HG02678 (cell line): ENCODE data around the gene ARHGAP45.

Source experiments
- ATAC-seq: cut with Tn5 transposase; IDR thresholded peaks from one replicate; pipeline ENCODE4 v1.9.1; 2021; ENCODE audit warnings: mild to moderate bottlenecking, moderate library complexity; ENCODE audit not compliant: unreplicated experiment

ARHGAP45 gene

DNA sequence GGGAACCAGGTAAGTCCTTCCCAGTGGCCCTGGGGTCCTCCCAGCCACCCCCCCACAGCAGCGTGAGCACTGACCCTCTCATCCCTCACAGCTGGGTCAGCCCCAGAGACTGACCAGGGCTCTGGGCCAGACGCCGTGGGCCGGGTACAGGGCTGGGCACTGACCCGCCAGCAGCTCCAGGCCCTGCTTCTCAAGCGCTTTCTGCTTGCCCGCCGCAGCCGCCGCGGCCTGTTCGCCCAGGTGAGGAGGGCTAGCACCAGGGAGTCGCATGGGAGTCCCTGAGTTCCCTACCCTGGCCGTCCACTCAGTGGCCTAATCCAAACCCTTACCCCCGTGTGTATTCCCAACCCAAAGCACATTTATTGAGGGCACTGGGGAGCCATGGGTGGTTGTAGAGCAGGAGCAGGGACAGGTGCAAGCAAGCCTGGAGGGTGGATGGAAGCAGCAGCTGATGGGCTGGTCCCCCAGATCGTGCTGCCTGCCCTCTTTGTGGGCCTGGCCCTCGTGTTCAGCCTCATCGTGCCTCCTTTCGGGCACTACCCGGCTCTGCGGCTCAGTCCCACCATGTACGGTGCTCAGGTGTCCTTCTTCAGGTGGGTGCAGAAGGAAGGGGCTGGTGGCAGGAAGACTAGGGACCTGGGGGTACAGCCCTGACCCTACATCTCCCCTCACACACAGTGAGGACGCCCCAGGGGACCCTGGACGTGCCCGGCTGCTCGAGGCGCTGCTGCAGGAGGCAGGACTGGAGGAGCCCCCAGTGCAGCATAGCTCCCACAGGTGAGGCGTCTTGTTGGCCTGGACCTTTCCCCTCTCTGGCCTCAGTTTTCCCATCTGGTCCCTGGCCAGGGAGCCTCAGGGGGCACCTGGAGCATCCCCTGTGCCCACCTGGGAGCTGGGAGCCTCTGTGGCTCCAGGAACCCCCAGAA lies 12.6 kb upstream of the ARHGAP45 start:
- no peak for ATAC-seq

DNA sequence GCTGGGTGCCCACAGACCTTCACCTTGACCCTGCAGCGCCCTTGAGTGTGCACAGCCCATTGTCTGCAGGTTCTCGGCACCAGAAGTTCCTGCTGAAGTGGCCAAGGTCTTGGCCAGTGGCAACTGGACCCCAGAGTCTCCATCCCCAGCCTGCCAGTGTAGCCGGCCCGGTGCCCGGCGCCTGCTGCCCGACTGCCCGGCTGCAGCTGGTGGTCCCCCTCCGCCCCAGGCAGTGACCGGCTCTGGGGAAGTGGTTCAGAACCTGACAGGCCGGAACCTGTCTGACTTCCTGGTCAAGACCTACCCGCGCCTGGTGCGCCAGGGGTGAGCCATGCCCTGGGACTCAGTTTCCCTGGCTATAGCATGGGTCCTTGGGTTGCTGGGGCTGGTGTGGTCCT lies 11.9 kb upstream of the ARHGAP45 start:
- ATAC-seq, result no peak

DNA sequence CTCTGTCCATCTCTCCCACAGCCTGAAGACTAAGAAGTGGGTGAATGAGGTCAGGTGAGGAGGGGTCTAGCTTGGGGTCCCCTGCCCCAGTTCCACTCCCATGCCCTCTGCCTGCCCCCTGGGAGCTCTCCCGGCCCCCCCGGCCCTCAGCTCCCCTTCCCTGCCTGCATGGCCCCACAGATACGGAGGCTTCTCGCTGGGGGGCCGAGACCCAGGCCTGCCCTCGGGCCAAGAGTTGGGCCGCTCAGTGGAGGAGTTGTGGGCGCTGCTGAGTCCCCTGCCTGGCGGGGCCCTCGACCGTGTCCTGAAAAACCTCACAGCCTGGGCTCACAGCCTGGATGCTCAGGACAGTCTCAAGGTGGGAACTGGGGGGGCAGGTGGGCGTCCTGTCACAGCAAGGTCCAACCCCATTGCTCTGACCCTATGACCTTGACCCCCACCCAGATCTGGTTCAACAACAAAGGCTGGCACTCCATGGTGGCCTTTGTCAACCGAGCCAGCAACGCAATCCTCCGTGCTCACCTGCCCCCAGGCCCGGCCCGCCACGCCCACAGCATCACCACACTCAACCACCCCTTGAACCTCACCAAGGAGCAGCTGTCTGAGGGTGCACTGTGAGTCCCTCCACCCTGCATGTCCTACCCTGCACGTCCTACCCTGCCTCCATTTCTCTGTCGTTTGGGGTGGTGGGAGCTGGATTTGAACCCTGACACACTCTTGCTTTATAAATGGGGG lies 10.9 kb upstream of the ARHGAP45 start:
- ATAC-seq, result no peak

DNA sequence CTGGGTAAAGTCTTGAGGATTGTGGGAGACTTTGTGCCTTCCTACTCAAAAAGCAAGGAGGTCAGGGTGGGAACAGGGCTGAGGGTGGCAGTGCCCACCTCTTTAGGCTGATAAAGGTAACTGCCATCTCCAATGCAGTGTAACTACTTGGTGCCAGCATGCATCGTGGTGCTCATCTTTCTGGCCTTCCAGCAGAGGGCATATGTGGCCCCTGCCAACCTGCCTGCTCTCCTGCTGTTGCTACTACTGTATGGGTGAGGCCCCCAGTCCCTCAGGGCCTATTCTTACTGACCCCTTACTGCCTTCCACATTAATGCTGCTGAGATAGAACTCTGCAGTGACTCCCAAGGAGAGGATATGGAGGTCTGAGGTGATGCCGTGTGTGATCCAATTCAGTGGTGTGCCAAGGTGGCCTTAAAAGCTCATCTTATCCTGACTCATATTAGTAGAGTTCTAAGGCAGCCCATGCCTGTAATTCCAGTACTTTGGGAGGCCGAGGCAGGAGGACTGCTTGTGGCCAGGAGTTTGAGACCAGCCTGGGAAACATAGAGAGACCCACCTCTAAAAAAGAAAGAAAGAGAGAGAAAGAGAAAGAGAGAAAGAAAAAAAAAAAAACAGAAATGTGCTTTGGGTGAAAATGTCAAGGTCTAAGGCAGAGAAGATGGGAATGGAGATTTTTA lies 9.7 kb upstream of the ARHGAP45 start:
- no peak for ATAC-seq

DNA sequence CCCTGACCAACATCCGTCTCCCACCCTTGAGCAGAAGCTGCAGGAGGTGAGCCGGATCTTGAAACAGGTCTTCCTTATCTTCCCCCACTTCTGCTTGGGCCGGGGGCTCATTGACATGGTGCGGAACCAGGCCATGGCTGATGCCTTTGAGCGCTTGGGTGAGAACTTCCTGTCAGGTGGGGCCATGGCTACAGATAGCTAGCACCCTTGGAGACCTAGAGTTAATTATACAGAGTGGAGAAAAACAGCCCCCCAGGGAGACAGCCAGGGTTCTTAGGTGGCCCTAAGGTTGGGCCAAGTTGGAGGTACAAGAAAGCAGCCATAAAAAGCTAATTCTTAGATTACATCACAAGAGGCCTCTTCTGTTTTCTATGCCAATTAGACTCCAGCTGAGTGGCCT lies 8.9 kb upstream of the ARHGAP45 start:
- no peak for ATAC-seq

DNA sequence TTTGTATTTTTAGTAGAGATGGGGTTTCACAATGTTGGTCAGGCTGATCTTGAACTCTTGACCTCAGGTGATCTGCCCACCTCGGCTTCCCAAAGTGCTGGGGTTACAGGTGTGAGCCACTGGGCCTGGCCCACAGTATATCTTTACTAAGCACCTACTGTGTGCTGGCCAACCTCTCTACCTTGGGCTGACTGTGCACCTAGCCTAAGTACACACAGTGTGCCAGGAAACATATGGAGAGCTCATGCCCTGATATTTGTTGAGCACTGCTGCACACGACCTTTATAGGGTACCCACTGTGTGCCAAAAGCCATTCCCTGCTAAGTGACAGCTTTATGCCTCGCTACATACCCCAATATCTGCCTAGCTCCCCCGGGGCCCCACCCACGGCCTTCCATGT lies 6.3 kb upstream of the ARHGAP45 start:
- ATAC-seq, result no peak

DNA sequence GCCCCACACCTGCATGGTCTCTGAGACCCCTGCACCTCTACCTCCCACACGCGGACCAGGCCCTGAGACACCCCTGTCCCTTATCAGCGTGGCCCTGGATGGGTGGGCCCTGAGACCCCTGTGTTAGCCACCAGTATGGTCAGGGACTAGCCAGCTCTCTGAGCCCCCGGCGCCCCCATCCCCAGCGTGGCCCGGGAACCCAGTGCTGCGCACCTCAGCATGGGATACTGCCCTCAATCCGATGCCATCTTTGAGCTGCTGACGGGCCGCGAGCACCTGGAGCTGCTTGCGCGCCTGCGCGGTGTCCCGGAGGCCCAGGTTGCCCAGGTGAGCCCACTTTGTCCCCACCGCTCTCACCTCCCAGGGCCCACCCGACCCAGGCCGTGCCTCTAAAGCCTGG lies 5.0 kb upstream of the ARHGAP45 start:
- no peak for ATAC-seq

DNA sequence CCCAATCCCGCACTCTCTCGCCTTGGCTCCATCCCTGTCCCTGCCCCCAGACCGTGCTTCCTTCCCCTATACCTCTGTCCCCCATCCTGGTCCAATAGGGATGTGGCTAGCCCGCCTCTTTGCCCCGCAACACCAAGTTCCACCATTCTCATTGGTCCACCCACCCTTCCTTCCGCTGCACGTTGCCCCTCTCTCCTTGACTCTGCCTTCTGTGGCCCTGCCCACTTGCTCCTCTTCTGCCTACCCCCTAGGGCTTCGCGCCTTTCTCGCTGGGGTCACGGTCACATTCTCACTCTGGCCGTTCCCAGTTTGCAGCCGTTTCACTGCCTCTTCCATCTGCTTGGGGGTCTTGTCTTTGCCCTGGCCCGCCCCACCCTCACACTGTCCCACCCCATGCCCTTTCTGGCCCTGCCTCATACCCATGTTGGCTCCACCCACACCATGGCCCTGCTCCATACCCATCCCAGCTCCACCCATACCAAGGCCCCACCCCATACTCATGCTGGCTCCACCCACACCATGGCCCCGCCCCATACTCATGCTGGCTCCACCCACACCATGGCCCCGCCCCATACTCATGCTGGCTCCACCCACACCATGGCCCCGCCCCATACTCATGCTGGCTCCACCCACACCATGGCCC lies 4.5 kb upstream of the ARHGAP45 start:
- no peak for ATAC-seq

DNA sequence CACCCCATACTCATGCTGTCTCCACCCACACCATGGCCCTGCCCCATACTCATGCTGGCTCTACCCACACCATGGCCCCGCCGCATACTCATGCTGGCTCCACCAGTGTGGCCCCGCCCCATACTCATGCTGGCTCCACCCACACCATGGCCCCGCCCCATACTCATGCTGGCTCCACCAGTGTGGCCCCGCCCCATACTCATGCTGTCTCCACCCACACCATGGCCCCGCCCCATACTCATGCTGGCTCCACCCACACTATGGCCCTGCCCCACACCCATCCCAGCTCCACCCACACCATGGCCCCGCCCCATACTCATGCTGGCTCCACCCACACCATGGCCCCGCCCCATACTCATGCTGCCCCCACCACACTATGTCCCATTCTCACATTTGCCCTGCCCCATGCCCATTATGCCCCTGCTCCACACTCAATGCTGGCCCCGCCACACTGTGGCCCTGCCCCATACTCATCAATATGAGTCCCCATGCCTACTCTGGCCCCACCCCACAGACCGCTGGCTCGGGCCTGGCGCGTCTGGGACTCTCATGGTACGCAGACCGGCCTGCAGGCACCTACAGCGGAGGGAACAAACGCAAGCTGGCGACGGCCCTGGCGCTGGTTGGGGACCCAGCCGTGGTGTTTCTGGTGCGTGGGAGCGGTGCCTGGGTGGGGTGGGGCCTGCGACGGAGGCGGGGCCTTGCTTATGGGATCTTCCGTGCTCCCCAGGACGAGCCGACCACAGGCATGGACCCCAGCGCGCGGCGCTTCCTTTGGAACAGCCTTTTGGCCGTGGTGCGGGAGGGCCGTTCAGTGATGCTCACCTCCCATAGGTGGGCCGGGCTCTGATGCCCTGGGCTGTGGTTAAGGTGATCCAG lies 3.7 kb upstream of the ARHGAP45 start:
- no peak for ATAC-seq

DNA sequence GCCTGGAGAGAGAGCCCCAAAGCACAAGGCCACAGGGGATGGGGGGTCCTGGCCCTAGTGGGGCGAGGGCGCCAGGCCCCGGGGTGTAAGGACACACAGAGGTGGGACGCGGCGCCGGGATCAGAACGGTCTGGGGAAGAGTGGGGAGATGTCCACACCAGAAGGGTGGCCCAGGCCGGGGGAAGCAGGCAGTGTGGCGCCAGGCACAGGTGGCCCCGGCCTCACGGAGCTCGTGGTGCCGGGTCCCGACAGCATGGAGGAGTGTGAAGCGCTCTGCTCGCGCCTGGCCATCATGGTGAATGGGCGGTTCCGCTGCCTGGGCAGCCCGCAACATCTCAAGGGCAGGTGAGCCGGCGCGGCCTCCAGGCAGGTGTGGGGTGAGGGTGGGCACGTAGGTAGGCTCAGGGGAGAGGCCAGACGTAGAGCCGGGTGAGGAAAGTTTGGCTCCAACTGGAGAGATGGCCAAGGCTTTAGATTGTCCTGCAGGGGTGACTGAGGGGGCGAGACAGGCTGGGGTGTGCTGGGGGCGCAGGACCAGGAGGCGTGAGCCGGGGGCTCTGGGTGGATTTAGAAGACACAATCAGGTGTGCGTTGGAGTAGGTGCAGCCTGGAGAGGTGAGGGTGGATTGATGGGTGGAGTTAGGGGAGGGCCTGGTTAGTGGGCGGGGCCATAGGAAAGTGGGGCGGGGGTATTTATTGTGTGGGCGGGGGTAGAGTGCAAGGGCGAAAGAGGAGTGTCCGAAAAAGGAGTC lies 2.9 kb upstream of the ARHGAP45 start:
- ATAC-seq, result no peak

DNA sequence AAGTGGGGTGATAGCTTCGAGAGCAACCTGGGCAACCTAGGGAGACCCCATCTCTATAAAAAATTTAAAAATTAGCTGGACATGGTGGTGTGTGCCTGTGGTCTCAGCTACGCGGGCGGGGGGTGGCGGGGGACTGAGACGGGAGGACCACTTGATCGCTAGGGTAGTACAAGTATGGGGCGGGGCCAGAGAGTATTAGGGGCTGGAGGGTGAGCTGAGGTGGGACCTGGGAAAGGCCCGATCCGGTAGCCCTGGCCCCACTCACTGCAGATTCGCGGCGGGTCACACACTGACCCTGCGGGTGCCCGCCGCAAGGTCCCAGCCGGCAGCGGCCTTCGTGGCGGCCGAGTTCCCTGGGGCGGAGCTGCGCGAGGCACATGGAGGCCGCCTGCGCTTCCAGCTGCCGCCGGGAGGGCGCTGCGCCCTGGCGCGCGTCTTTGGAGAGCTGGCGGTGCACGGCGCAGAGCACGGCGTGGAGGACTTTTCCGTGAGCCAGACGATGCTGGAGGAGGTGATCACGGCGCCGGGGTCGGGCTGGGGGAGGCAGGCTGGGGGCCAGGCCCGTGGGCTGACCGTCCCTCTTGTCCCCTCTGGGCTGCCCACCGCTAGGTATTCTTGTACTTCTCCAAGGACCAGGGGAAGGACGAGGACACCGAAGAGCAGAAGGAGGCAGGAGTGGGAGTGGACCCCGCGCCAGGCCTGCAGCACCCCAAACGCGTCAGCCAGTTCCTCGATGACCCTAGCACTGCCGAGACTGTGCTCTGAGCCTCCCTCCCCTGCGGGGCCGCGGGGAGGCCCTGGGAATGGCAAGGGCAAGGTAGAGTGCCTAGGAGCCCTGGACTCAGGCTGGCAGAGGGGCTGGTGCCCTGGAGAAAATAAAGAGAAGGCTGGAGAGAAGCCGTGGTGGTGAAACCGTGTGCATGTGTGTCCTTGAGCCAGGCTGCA lies 2.0 kb upstream of the ARHGAP45 start:
- ATAC-seq, result peak; percentile 30

DNA sequence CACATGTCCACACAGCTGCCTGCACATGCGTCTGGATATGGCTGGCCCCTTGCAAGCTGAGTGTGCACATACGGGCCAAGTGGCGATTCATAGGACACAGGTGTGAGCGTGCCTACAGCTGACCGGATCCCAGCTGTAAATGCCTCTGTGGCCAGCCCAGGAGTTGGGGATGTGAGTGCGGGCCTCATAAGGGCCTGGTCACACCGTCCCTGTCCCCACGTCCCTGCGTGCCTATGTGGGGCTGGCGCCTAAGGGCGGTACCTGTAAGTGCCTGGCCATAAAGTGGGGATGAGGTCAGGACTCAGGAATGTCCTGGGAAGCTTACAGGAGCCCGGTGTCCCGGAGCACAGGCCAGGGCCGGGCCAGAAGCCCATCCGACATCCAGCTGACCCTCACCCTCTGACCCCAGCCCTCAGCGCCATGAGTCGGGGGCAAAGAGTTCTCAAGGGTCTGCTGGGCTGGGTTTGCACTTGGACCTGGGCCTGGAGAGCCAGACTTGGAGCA lies 1.3 kb upstream of the ARHGAP45 start:
- no peak for ATAC-seq

DNA sequence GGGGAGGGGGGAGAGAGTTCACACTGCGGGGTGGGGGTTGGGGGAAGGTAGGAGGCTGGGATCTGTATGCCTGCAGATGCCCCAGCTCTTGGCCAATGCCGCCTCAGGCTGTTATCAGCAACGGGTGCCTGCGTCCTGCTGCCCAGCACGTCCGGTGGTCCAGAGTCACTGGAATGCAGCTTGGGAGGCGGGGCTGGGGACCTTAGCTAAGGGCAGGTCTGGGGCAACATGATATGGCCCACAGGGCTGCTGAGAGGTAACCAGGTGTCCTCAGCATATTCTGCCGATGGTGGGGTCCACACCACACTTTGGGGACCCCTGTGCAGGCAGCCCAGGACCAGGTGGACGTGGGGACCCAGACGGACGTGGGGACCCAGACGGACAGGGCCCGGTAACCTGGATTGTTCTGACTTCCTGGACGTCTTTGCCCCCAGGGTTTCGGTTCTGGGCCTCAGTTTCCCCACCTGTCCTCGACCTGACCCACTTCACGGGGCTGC lies 668 bp upstream of the ARHGAP45 start:
- ATAC-seq, result no peak

DNA sequence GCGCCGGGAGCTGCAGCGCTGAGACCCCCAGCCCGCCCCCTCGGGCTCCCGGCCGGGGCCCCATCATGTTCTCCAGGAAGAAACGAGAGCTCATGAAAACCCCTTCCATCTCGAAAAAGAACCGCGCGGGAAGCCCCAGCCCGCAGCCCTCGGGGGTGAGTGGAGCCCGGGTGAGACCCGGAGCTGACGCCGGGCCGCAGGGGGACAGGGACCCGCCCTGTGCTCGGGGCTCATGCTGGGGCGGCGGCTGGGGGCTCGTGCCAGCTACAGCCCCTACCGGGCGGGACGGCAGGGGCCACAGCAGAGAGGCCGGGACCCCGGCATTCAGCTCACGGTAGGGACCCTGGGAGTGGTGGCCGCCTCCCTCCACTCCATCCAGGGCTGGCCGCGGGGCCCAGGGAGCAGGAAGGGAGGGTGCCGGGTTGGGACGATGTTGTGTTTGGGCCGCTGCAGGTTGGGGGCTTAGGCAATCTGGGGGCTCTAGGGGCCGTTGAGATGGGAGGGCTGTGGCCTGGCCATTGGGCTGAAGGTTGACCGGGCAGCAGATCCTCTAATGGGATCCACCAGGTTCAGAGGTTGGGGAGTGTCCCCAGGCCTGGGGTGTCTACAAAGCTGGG lies 482 bp downstream of the ARHGAP45 start:
- peak; percentile 29 for ATAC-seq

DNA sequence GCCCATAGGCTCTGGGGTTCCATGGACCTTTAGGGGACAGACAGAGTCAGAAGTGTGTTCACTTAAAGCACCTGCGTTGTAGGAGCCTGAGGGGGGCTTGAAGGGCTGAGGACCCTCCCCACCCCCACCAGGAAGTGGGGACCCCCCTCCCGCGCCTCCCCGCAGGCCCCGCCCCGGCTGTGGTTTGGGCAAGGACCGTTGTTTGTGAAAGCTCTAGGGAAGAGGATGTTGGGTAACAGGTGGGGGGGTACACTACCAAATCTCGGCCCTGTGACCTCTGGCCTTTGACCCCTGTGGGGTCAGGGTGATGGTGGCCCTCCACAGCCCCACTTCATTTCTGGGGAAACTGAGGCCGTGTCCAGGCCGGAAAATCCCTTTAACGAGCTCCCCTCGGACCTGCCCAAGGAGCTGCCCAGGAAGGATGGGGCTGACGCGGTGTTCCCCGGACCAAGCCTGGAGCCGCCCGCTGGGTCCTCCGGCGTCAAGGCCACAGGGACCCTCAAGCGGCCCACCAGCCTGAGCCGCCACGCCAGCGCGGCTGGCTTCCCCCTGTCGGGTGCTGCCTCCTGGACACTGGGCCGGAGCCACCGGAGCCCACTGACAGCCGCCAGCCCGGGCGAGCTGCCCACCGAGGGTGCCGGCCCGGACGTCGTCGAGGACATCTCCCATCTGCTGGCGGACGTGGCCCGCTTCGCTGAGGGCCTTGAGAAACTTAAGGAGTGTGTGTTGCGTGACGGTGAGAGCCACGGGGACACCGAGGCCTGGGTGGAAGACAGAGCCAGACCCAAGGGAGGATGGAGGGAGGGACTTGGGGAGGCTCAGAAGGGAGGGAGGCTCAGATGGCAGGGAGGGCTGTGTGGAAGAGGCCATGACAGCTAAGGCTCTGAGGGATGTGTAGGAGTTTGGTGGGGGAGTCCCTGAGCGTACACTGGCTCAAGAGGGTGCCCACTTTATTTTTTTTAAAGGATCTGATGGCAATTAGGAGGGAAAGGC lies 1.3 kb downstream of the ARHGAP45 start:
- no peak for ATAC-seq

DNA sequence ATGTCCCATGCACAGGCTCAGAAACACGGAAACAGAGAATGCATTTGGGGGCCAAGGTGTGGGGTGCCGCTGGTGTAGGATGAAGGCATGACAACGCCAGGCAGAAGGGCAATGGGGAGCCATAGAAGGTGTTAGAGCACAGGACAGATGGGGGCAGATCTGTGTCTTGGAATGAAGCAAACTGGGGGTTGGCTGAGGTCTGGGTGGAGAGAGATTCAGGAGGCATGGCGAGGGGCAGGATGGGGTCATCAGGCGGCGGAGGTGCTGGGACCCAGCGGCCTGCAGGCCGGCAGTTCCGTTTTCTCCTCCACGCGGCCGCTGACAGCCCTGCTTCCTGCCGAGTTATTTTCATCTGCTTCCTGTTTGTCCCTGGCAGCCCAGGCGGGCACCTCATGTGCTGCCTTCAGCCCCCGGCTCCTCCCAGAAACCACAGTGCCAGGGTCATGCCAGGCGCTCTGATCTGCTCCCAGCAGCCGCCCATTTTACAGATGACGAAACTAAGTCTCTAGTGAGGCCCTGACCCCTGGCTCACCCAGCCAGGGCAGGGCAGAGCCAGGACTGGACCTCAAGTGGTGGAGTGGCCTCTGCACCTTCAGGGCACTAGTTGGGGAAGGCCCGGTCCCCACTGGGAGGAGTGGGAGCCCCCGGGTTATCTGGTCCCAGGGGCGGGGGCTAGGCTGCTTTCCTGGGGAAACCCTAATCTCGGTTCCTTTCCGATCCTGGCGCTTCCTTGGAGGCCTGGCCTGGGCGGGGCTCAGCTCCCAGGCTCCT lies 2.2 kb downstream of the ARHGAP45 start:
- ATAC-seq, result no peak
